Mammary epithelial cell (primary cell): ENCODE results near the gene OR2S2.

ENCODE experiments used
- EZH2 ChIP-seq: IDR thresholded peaks from 2 replicates; pipeline ENCODE4 v1.6.1; 2012; ENCODE audit warnings: low read length, inconsistent platforms, borderline replicate concordance
- TF ChIP-seq, protein P1 (sequence below), 2 donors: IDR thresholded peaks in 1 of 2; conservative IDR thresholded peaks in 1 of 2; 2 replicates each; pipeline ENCODE4 v1.5.1; 2011 to 2012; ENCODE audit warnings: inconsistent platforms in 2 of 2, low read length in 2 of 2, mild to moderate bottlenecking in 2 of 2, control low read depth in 1 of 2, low read depth in 1 of 2; ENCODE audit not compliant: insufficient read depth in 1 of 2; ENCODE audit errors: extremely low read depth in 1 of 2

DNA sequence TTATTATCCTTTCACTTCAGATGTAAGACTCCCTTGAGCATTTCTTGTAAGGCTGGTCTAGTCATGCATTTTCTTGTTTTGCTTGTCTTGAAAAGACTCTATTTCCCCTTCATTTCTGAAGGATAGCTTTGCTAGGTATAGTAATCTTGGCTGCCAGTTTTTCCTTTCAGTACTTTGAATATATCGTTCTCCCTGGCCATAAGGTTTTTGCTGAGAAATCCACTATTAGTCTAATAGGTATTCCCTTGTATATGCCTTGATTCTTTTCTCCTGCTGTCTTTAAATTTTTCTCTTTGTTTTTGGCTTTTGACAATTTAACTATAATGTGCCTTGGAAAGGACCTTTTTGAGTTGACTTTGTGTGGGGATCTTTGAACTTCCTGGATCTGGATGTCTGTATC is 16.8 kb upstream of the OR2S2 start:
- TF ChIP-seq, protein P1, sequence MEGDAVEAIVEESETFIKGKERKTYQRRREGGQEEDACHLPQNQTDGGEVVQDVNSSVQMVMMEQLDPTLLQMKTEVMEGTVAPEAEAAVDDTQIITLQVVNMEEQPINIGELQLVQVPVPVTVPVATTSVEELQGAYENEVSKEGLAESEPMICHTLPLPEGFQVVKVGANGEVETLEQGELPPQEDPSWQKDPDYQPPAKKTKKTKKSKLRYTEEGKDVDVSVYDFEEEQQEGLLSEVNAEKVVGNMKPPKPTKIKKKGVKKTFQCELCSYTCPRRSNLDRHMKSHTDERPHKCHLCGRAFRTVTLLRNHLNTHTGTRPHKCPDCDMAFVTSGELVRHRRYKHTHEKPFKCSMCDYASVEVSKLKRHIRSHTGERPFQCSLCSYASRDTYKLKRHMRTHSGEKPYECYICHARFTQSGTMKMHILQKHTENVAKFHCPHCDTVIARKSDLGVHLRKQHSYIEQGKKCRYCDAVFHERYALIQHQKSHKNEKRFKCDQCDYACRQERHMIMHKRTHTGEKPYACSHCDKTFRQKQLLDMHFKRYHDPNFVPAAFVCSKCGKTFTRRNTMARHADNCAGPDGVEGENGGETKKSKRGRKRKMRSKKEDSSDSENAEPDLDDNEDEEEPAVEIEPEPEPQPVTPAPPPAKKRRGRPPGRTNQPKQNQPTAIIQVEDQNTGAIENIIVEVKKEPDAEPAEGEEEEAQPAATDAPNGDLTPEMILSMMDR (conservative IDR thresholded peaks at IDR 0.05 in 1 of 2, IDR thresholded peaks at IDR 0.05 in 1 of 2; ENCODE audit: extremely low read depth in 1 of 2, insufficient read depth in 1 of 2, low read depth in 1 of 2, low read length in 2 of 2) = no peak
- TF ChIP-seq EZH2 = no peak
